Mesendoderm (in vitro differentiated cells): ENCODE results near the gene KCNAB1.

Experiments used
- DNase-seq: peaks from one replicate; pipeline ENCODE4 v3.0.0; 2013
- H2AK5ac ChIP-seq: 2 replicates; pipeline ENCODE4 v1.6.1; 2013; ENCODE audit warnings: low read length, inconsistent platforms
- H2BK120ac ChIP-seq: 2 replicates; pipeline ENCODE4 v1.6.1; 2013; ENCODE audit warnings: low read depth, mild to moderate bottlenecking, low read length, moderate library complexity, mixed read lengths
- H2BK15ac ChIP-seq: replicated peaks from 2 replicates; pipeline ENCODE4 v1.6.1; 2013; ENCODE audit warnings: low read depth, mild to moderate bottlenecking, moderate library complexity
- H2BK5ac ChIP-seq: 2 replicates; pipeline ENCODE4 v1.6.1; 2013; ENCODE audit warnings: low read length, inconsistent platforms
- H3K18ac ChIP-seq: 2 replicates; pipeline ENCODE4 v1.6.1; 2013; ENCODE audit warnings: mild to moderate bottlenecking, low read length, mixed read lengths
- H3K23ac ChIP-seq: one replicate; pipeline ENCODE4 v1.6.1; 2013; ENCODE audit warnings: low read length
- H3K27ac ChIP-seq: 2 replicates; pipeline ENCODE4 v1.5.1; 2013; ENCODE audit warnings: low read depth, mild to moderate bottlenecking, inconsistent platforms, low read length, moderate library complexity
- H3K27me3 ChIP-seq: 2 replicates; pipeline ENCODE4 v1.6.1; 2013; ENCODE audit warnings: low read length, control low read depth, mild to moderate bottlenecking, inconsistent platforms; ENCODE audit not compliant: insufficient read depth, poor library complexity
- H3K36me3 ChIP-seq: 2 replicates; pipeline ENCODE4 v1.6.1; 2013; ENCODE audit warnings: low read length, inconsistent platforms; ENCODE audit not compliant: control insufficient read depth, insufficient read depth
- H3K4ac ChIP-seq: one replicate; pipeline ENCODE4 v1.6.1; 2013; ENCODE audit warnings: low read depth, mild to moderate bottlenecking, low read length, moderate library complexity
- H3K4me1 ChIP-seq: 2 replicates; pipeline ENCODE4 v1.6.1; 2013; ENCODE audit warnings: low read depth, low read length, inconsistent platforms; ENCODE audit not compliant: control insufficient read depth
- H3K4me2 ChIP-seq: 2 replicates; pipeline ENCODE4 v1.6.1; 2013; ENCODE audit warnings: low read length
- H3K4me3 ChIP-seq: 2 replicates; pipeline ENCODE4 v1.5.1; 2013; ENCODE audit warnings: mild to moderate bottlenecking, low read length
- H3K56ac ChIP-seq: one replicate; pipeline ENCODE4 v1.6.1; 2013; ENCODE audit warnings: low read length
- H3K79me1 ChIP-seq: 2 replicates; pipeline ENCODE4 v1.6.1; 2013; ENCODE audit warnings: low read length, inconsistent platforms
- H3K79me2 ChIP-seq: 2 replicates; pipeline ENCODE4 v1.6.1; 2013; ENCODE audit warnings: mild to moderate bottlenecking, low read length; ENCODE audit not compliant: control insufficient read depth, insufficient read depth
- H3K9ac ChIP-seq: 2 replicates; pipeline ENCODE4 v1.6.1; 2013; ENCODE audit warnings: low read length, inconsistent platforms
- H4K5ac ChIP-seq: one replicate; pipeline ENCODE4 v1.6.1; 2013; ENCODE audit warnings: low read length
- H4K8ac ChIP-seq: one replicate; pipeline ENCODE4 v1.6.1; 2013; ENCODE audit warnings: low read depth, mild to moderate bottlenecking, control low read depth, low read length, moderate library complexity
- WGBS: extraction: QIAGEN DNeasy Blood & Tissue Kit; methylation state at CpG from one replicate; pipeline ENCODE4 v1.1.7; 2013; ENCODE audit warnings: low lambda C conversion rate, missing lambda C conversion rate; ENCODE audit not compliant: insufficient coverage; ENCODE audit errors: extremely low coverage; 5-methylcytosine and 5-hydroxymethylcytosine counted together

The KCNAB1 gene

DNA sequence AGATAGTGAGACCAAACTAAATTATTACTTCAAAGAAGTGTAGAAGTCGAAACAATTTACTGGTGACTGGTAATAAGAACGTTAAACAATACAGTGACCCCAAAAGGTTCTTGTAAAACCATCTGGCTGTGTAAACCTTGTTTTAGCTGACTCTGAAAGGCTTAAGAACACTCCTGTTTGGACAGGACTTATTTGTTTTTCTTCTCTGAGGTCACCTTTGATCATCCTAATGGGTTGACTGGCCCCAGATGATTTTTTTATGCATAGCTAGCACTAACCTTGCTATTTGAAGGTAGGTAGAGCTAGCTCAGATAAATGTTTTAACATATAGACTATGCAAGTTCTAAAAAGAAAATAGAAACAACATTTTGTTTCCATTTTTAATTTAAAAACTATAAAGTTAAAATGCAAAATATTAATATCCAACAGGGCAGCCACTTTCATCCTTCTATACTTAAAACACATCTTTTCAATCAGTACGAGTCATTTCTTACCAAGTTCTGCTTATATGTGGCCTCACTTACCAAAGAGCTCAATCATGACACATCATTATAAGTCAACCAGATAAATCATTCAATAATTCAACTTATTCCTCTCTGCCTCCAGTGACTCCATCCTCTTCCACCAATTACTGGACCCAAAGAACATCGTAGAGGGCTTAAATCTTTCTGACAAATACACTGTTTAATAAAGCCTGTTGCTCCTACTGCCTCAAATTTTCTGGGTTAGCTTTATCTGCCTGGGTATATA lies 275.8 kb downstream of the KCNAB1 start:
- Histone ChIP-seq H2BK15ac (no peak overlapping the region), H2BK120ac (no peak overlapping the region), H3K4me3 (no peak overlapping the region), H2AK5ac (no peak overlapping the region), H3K9ac (no peak overlapping the region), H3K4ac (no peak overlapping the region), H4K5ac (no peak overlapping the region), H3K56ac (no peak overlapping the region), H3K27ac (no peak overlapping the region), H3K36me3 (no peaks in the 10 kb centered on the region), H3K79me1 (no peaks in the 10 kb centered on the region), H2BK5ac (no peak overlapping the region), H3K18ac (no peak overlapping the region), H4K8ac (no peak overlapping the region), H3K4me1 (no peaks in the 10 kb centered on the region), H3K79me2 (no peaks in the 10 kb centered on the region), H3K23ac (no peak overlapping the region), H3K27me3 (no peaks in the 10 kb centered on the region), H3K4me2 (no peak overlapping the region)
- 100% methylated on average over 1 of the region's 4 CpGs for WGBS
- DNase-seq, result no peak

DNA sequence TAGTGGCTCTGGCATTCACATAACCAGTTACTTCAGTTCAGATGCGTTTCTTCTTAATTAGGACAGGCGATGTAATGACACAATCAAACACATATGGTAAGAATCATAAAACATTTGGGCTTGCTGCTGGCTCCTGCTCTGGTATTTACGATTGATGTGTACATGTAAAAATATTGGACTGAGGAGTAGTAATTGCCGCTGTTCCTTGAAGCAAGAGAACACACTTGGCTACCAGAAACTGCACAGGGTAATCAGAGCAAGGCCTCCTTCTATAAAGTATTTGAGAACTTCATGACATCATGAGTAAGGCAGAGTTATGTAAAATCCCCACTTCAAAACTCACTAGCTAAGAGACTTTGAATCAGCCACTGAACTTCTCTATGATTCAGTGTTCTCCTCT lies 276.5 kb downstream of the KCNAB1 start:
- Histone ChIP-seq H2AK5ac (no peak overlapping the region), H3K79me1 (no peaks in the 10 kb centered on the region), H3K4me3 (no peak overlapping the region), H3K79me2 (no peaks in the 10 kb centered on the region), H3K4me1 (no peaks in the 10 kb centered on the region), H3K9ac (no peak overlapping the region), H3K36me3 (no peaks in the 10 kb centered on the region), H3K4ac (no peak overlapping the region), H3K27ac (no peak overlapping the region), H3K18ac (no peak overlapping the region), H2BK120ac (no peak overlapping the region), H3K27me3 (no peaks in the 10 kb centered on the region), H2BK15ac (no peak overlapping the region), H3K56ac (no peak overlapping the region), H4K5ac (no peak overlapping the region), H3K23ac (no peak overlapping the region), H2BK5ac (no peak overlapping the region), H3K4me2 (no peak overlapping the region), H4K8ac (no peak overlapping the region)
- WGBS, result no CpG with 5 or more reads among the region's 4 CpGs
- DNase-seq, result no peak

DNA sequence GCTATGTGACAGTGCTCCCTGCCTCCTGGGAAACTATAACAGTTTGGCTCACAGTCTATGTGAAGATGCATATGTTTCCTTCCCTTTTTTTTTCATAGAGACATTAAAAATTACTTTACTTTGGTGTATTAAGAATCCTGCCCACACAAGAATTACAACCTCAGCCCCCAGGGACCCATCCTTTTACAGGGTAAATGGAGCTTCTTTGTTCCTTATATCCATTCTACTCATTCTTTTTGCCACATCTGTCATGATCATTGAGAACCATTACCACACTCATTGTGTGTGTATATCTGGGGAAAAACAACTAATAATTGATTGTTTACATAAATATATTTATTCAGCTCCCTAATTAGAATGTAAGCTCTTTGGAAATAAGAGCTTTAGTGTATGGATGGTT lies 277.2 kb downstream of the KCNAB1 start:
- Histone ChIP-seq H4K8ac (no peak overlapping the region), H3K36me3 (no peaks in the 10 kb centered on the region), H2AK5ac (no peak overlapping the region), H2BK15ac (no peak overlapping the region), H2BK120ac (no peak overlapping the region), H3K79me1 (no peaks in the 10 kb centered on the region), H3K18ac (no peak overlapping the region), H3K27ac (no peak overlapping the region), H3K4me1 (no peaks in the 10 kb centered on the region), H3K4ac (no peak overlapping the region), H4K5ac (no peak overlapping the region), H3K4me3 (no peak overlapping the region), H3K79me2 (no peaks in the 10 kb centered on the region), H3K23ac (no peak overlapping the region), H3K56ac (no peak overlapping the region), H2BK5ac (no peak overlapping the region), H3K4me2 (no peak overlapping the region), H3K27me3 (no peaks in the 10 kb centered on the region), H3K9ac (no peak overlapping the region)
- DNase-seq, result no peak

DNA sequence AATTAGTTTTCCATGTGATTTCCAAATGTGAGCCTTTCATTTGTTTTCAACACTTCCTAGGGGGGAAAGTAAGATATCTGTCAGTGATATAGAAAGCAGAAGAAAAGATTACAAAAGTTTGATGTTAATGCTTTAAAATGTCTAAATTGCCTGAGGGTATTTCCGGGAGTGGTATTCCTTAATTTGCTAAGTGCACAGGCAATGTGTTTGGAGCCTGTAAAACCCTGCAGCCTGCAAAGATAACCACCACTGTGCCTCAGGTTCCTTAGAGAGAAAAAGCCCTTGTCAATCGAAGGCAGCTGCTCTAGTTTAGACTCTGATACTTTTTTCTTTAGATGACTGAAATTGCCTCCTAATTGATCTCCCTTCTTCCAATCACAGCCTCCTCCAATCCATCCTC lies 279.7 kb downstream of the KCNAB1 start:
- H3K4me1 ChIP-seq, result no peaks in the 10 kb centered on the region
- no peak overlapping the region for H3K4me2 ChIP-seq
- no peaks in the 10 kb centered on the region for H3K79me2 ChIP-seq
- H4K8ac ChIP-seq, result no peak overlapping the region
- no peak for DNase-seq
- H3K9ac ChIP-seq, result no peak overlapping the region
- H4K5ac ChIP-seq, result no peak overlapping the region
- no peak overlapping the region for H3K27ac ChIP-seq
- H3K79me1 ChIP-seq, result no peaks in the 10 kb centered on the region
- H3K27me3 ChIP-seq, result no peaks in the 10 kb centered on the region
- no peak overlapping the region for H3K4ac ChIP-seq
- no peak overlapping the region for H2BK5ac ChIP-seq
- no peak overlapping the region for H2BK15ac ChIP-seq
- no peak overlapping the region for H3K23ac ChIP-seq
- no peak overlapping the region for H2AK5ac ChIP-seq
- no peak overlapping the region for H3K56ac ChIP-seq
- H3K4me3 ChIP-seq, result no peak overlapping the region
- no CpG with 5 or more reads among the region's 2 CpGs for WGBS
- no peak overlapping the region for H2BK120ac ChIP-seq
- H3K18ac ChIP-seq, result no peak overlapping the region
- no peaks in the 10 kb centered on the region for H3K36me3 ChIP-seq

DNA sequence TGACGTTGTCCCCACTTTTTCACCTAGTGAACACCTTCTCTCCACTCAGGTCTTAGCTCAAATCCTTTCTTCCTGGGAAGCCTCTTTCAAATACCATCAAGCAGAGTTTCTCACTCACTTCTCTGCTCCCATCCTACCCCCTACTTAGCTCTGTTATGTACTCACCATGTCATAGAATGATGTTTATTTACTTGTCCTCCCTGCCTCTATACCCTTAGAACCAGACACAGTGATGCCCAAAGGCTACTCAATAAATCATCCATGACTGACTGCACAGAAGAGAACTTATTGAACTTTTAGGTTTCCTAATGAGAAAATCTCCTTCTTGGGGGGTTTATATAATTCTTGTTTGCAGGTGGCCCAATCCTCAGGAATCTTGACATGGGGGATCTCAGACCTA lies 280.4 kb downstream of the KCNAB1 start:
- Histone ChIP-seq H3K36me3 (no peaks in the 10 kb centered on the region), H3K4me2 (no peak overlapping the region), H3K79me2 (no peaks in the 10 kb centered on the region), H3K4ac (no peak overlapping the region), H2BK5ac (no peak overlapping the region), H3K18ac (no peak overlapping the region), H3K27me3 (no peaks in the 10 kb centered on the region), H3K9ac (no peak overlapping the region), H3K27ac (no peak overlapping the region), H3K56ac (no peak overlapping the region), H4K8ac (no peak overlapping the region), H2BK120ac (no peak overlapping the region), H3K79me1 (no peaks in the 10 kb centered on the region), H2BK15ac (no peak overlapping the region), H3K4me1 (no peaks in the 10 kb centered on the region), H3K4me3 (no peak overlapping the region), H2AK5ac (no peak overlapping the region), H4K5ac (no peak overlapping the region), H3K23ac (no peak overlapping the region)
- DNase-seq, result no peak
- no CpG with 5 or more reads among the region's 1 CpG for WGBS

DNA sequence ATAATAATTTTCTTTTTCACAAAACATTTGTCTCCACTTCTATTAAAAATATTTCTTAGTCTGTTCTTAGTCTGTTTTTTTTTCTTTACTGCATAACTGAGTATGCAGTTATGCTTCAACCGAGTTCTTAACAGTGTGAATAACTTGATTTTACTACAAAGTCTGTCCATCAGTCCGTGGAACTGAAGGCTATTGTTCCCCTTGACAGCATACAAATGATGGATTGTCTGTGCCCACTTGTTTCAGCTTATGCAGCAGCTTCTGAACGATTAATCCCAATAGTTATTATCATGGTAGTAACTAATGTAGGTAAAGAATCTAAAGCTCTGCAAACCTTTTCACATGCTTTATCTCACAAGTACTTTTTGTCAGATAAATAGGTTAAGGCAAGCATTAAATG lies 283.8 kb downstream of the KCNAB1 start:
- Histone ChIP-seq H3K18ac (no peak overlapping the region), H2BK5ac (no peak overlapping the region), H3K23ac (no peak overlapping the region), H3K79me2 (no peaks in the 10 kb centered on the region), H3K4ac (no peak overlapping the region), H3K9ac (no peak overlapping the region), H2BK120ac (no peak overlapping the region), H2AK5ac (no peak overlapping the region), H3K27me3 (no peaks in the 10 kb centered on the region), H3K4me2 (no peak overlapping the region), H3K4me3 (no peak overlapping the region), H3K56ac (no peak overlapping the region), H4K8ac (no peak overlapping the region), H2BK15ac (no peak overlapping the region), H3K4me1 (no peaks in the 10 kb centered on the region), H4K5ac (no peak overlapping the region), H3K79me1 (no peaks in the 10 kb centered on the region), H3K36me3 (no peaks in the 10 kb centered on the region), H3K27ac (no peak overlapping the region)
- no peak for DNase-seq
- no CpG with 5 or more reads among the region's 3 CpGs for WGBS
